Activated naive CD4-positive, alpha-beta T cell (primary cell): ENCODE measurements around the gene PRRC1.

Experiments
- DNase-seq, 4 experiments: peaks; one replicate each; lab custom pipeline; 2025; lab: John Stamatoyannopoulos, UW

Gene PRRC1

GRCh38 chr5:127580731-127581130 lies 63.3 kb downstream of the PRRC1 start:
- no peak for DNase-seq

GRCh38 chr5:127581450-127581849 lies 64.0 kb downstream of the PRRC1 start:
- no peak for DNase-seq

- DNase-seq = no peak
Observed at GRCh38 chr5:127582773-127583370, 65.4 kb downstream of the PRRC1 start.

GRCh38 chr5:127583866-127584265 lies 66.4 kb downstream of the PRRC1 start:
- DNase-seq = no peak

GRCh38 chr5:127585661-127586060 lies 68.2 kb downstream of the PRRC1 start:
- no peak for DNase-seq

- DNase-seq = no peak
Observed at GRCh38 chr5:127586066-127586770, 68.8 kb downstream of the PRRC1 start.

GRCh38 chr5:127586811-127587210 lies 69.4 kb downstream of the PRRC1 start:
- no peak for DNase-seq

GRCh38 chr5:127587246-127587917 lies 69.9 kb downstream of the PRRC1 start:
- DNase-seq = no peak

- DNase-seq = no peak
Observed at GRCh38 chr5:127588368-127588767, 70.9 kb downstream of the PRRC1 start.

GRCh38 chr5:127589309-127590030 lies 72.0 kb downstream of the PRRC1 start:
- no peak for DNase-seq

- no peak for DNase-seq
Observed at GRCh38 chr5:127590156-127590722, 72.8 kb downstream of the PRRC1 start.

- no peak for DNase-seq
Observed at GRCh38 chr5:127595484-127596368, 78.3 kb downstream of the PRRC1 start.

- DNase-seq = no peak
Observed at GRCh38 chr5:127596501-127596900, 79.1 kb downstream of the PRRC1 start.

- DNase-seq = no peak
Observed at GRCh38 chr5:127599320-127599719, 81.9 kb downstream of the PRRC1 start.

GRCh38 chr5:127599847-127600246 lies 82.4 kb downstream of the PRRC1 start:
- no peak for DNase-seq

GRCh38 chr5:127601111-127601510 lies 83.7 kb downstream of the PRRC1 start:
- no peak for DNase-seq

- no peak for DNase-seq
Observed at GRCh38 chr5:127601601-127602000, 84.2 kb downstream of the PRRC1 start.

GRCh38 chr5:127602481-127602880 lies 85.0 kb downstream of the PRRC1 start:
- DNase-seq = no peak

- no peak for DNase-seq
Observed at GRCh38 chr5:127602896-127603844, 85.7 kb downstream of the PRRC1 start.
